Left ventricle myocardium superior (tissue), 1 donor: ENCODE measurements around the gene HOXC5. TPM values are rescaled to one million over a fixed set of nuclear protein-coding genes. Genes with fewer than 3 reads are reported as not detected.
"Not testable (repeated sequence)": the region's sequence is repeated elsewhere in the genome, so short reads cannot be mapped to it uniquely, and the experiment has no call there.

Source experiments
- ATAC-seq: fragments of 200-7000 bp; cut with Tn5 transposase; one replicate; pipeline ENCODE4 v1.9.1; 2020; ENCODE audit warnings: mild to moderate bottlenecking, moderate library complexity
- DNase-seq: peaks from one replicate; pipeline ENCODE4 v3.0.0-alpha.2; 2020
- intact Hi-C: fragments of 100-400 bp; cut with micrococcal nuclease; formaldehyde crosslinking; loops from one replicate; pipeline ENCODE4 v1.11.0; 2022
- total RNA-seq: library from RNA; stranded (reverse); fragmentation: NEBNext Ultra II Directional; extraction: Animal tissue kit (Norgen Biotek cat#: 25700); gene quantifications from one replicate; pipeline ENCODE4 v1.2.1, GENCODE V29; 2021
- donor health status: DM: no; HTN: yes; CAD: no; lungs with severe emphysema.

Gene HOXC5
- total RNA-seq, 1 donor from 2014 or later: not detected

GRCh38 chr12:54039417-54040147 is 6.7 kb downstream of the HOXC5 start:
- DNase-seq (peak; percentile 41), ATAC-seq (peak; percentile 48)
- intact Hi-C loops: no loop called here

- ATAC-seq: no peak
- DNase-seq: no peak
- intact Hi-C loops: no loop called here
Measured at GRCh38 chr12:54040148-54040494, 7.3 kb downstream of the HOXC5 start.

GRCh38 chr12:54040648-54041047 is 7.8 kb downstream of the HOXC5 start:
- ATAC-seq (no peak), DNase-seq (no peak)
- intact Hi-C loops: no loop called here

- DNase-seq: no peak
- no peak for ATAC-seq
- intact Hi-C loops: no loop called here
Measured at GRCh38 chr12:54041097-54041690, 8.3 kb downstream of the HOXC5 start.

- intact Hi-C loops: not testable (repeated sequence)
Measured at GRCh38 chr12:54042033-54042432, 9.2 kb downstream of the HOXC5 start.

GRCh38 chr12:54042970-54043853 is 10.4 kb downstream of the HOXC5 start:
- no peak for ATAC-seq
- DNase-seq: no peak
- intact Hi-C loops: no loop called here

More at GRCh38 chr12:54042033-54042432, 9.2 kb downstream of the HOXC5 start:
- ATAC-seq, DNase-seq: not testable (repeated sequence)

- intact Hi-C loops: no loop called here
- DNase-seq: no peak
- no peak for ATAC-seq
Measured at GRCh38 chr12:54044425-54045103, 11.7 kb downstream of the HOXC5 start.

GRCh38 chr12:54045401-54045800 is 12.6 kb downstream of the HOXC5 start:
- intact Hi-C loops: no loop called here
- no peak for ATAC-seq
- no peak for DNase-seq

- ATAC-seq (no peak), DNase-seq (no peak)
- intact Hi-C loops: no loop called here
Measured at GRCh38 chr12:54045868-54046521, 13.1 kb downstream of the HOXC5 start.

GRCh38 chr12:54046809-54047159 is 13.9 kb downstream of the HOXC5 start:
- intact Hi-C loops: no loop called here
- ATAC-seq (no peak), DNase-seq (no peak)

- intact Hi-C loops: no loop called here
- DNase-seq: no peak
- no peak for ATAC-seq
Measured at GRCh38 chr12:54047160-54047963, 14.5 kb downstream of the HOXC5 start.

- no peak for ATAC-seq
- intact Hi-C loops: no loop called here
- DNase-seq: no peak
Measured at GRCh38 chr12:54047964-54048303, 15.1 kb downstream of the HOXC5 start.

GRCh38 chr12:54048406-54049093 is 15.7 kb downstream of the HOXC5 start:
- DNase-seq: no peak
- ATAC-seq: no peak
- intact Hi-C loops: no loop called here

GRCh38 chr12:54049108-54049507 is 16.3 kb downstream of the HOXC5 start:
- intact Hi-C loops: no loop called here
- DNase-seq (no peak), ATAC-seq (no peak)

- intact Hi-C loops: no loop called here
- no peak for DNase-seq
- ATAC-seq: no peak
Measured at GRCh38 chr12:54050482-54050810, 17.6 kb downstream of the HOXC5 start.

- intact Hi-C loops: no loop called here
- ATAC-seq: no peak
- DNase-seq: no peak
Measured at GRCh38 chr12:54051026-54051842, 18.4 kb downstream of the HOXC5 start.

GRCh38 chr12:54051874-54052437 is 19.1 kb downstream of the HOXC5 start:
- intact Hi-C loops: no loop called here
- no peak for DNase-seq

More at GRCh38 chr12:54051874-54052437, 19.1 kb downstream of the HOXC5 start:
- no peak for ATAC-seq
